HG03469 (cell line): ENCODE results near the gene CHCHD3.

Source experiments
- ATAC-seq: cut with Tn5 transposase; IDR thresholded peaks from one replicate; pipeline ENCODE4 v1.9.1; 2021; ENCODE audit warnings: mild to moderate bottlenecking, moderate library complexity, moderate number of reproducible peaks; ENCODE audit not compliant: unreplicated experiment

CHCHD3 gene

GRCh38 chr7:132871419-132871818 is 210.5 kb downstream of the CHCHD3 start:
- no peak for ATAC-seq

GRCh38 chr7:132869166-132869861 is 212.6 kb downstream of the CHCHD3 start:
- ATAC-seq, result no peak

GRCh38 chr7:132866551-132866950 is 215.3 kb downstream of the CHCHD3 start:
- ATAC-seq, result no peak

GRCh38 chr7:132866144-132866531 is 215.8 kb downstream of the CHCHD3 start:
- no peak for ATAC-seq

- ATAC-seq, result no peak
Measured at GRCh38 chr7:132865366-132866143, 216.3 kb downstream of the CHCHD3 start.

- ATAC-seq, result no peak
Measured at GRCh38 chr7:132861940-132862554, 219.8 kb downstream of the CHCHD3 start.

GRCh38 chr7:132861424-132861823 is 220.5 kb downstream of the CHCHD3 start:
- ATAC-seq, result no peak

GRCh38 chr7:132859199-132859598 is 222.7 kb downstream of the CHCHD3 start:
- ATAC-seq, result no peak

GRCh38 chr7:132858760-132859159 is 223.1 kb downstream of the CHCHD3 start:
- ATAC-seq, result no peak

- ATAC-seq, result no peak
Measured at GRCh38 chr7:132858251-132858650, 223.6 kb downstream of the CHCHD3 start.

GRCh38 chr7:132857703-132858102 is 224.2 kb downstream of the CHCHD3 start:
- ATAC-seq, result no peak

- no peak for ATAC-seq
Measured at GRCh38 chr7:132857031-132857430, 224.9 kb downstream of the CHCHD3 start.

GRCh38 chr7:132856416-132856815 is 225.5 kb downstream of the CHCHD3 start:
- ATAC-seq, result no peak

- no peak for ATAC-seq
Measured at GRCh38 chr7:132855901-132856300, 226.0 kb downstream of the CHCHD3 start.

GRCh38 chr7:132854238-132854637 is 227.7 kb downstream of the CHCHD3 start:
- no peak for ATAC-seq

- no peak for ATAC-seq
Measured at GRCh38 chr7:132847376-132847775, 234.5 kb downstream of the CHCHD3 start.

GRCh38 chr7:132846086-132846485 is 235.8 kb downstream of the CHCHD3 start:
- ATAC-seq, result no peak

GRCh38 chr7:132842478-132842877 is 239.4 kb downstream of the CHCHD3 start:
- ATAC-seq, result no peak

- no peak for ATAC-seq
Measured at GRCh38 chr7:132840199-132840598, 241.7 kb downstream of the CHCHD3 start.

GRCh38 chr7:132838313-132838712 is 243.6 kb downstream of the CHCHD3 start:
- ATAC-seq, result no peak

- ATAC-seq, result no peak
Measured at GRCh38 chr7:132837529-132837928, 244.4 kb downstream of the CHCHD3 start.

- ATAC-seq, result no peak
Measured at GRCh38 chr7:132836746-132837145, 245.1 kb downstream of the CHCHD3 start.
